ENCODE results near the gene CFAP46. TPM values are rescaled to one million over a fixed set of nuclear protein-coding genes. Genes with fewer than 3 reads are reported as not detected.

Gene CFAP46
- total and polyA plus RNA-seq, 2 experiments from 2014 or later: 0.20 to 0.22 TPM

- Histone ChIP-seq H3K4me1 (ENCODE audit: insufficient read depth) (no peaks in the 10 kb centered on the region), H3K9me2 (ENCODE audit: insufficient read depth) (no peaks in the 10 kb centered on the region), H3K79me2 (ENCODE audit: insufficient read depth) (no peaks in the 10 kb centered on the region), H3K9ac (no peak overlapping the region), H4K20me1 (ENCODE audit: insufficient read depth) (no peaks in the 10 kb centered on the region), H3K27ac (no peak overlapping the region), H3K4me2 (ENCODE audit: unreplicated experiment) (no peak overlapping the region), H3F3A (ENCODE audit: insufficient read depth) (no peaks in the 10 kb centered on the region), H3K36me3 (ENCODE audit: low read depth) (no peaks in the 10 kb centered on the region), H3K4me3 (no peak overlapping the region), H2AFZ (no peak overlapping the region), H3K27me3 (replicated peaks; ENCODE audit: insufficient read depth) (peaks cover 27% of the 10 kb centered on the region), H3K9me3 (ENCODE audit: low read depth) (no peaks in the 10 kb centered on the region)
- in situ Hi-C loops (cut with MboI): no loop called here
- no peak for DNase-seq
- TF ChIP-seq EZH2phosphoT487 (IDR thresholded peaks at IDR 0.05; ENCODE audit: insufficient read depth, low read depth) (no peak), EZH2 (IDR thresholded peaks at IDR 0.05; ENCODE audit: insufficient read depth, poor library complexity, severe bottlenecking) (no peak)
- WGBS, 2 experiments (ENCODE audit: low coverage in 1 of 2, low lambda C conversion rate in 2 of 2, missing lambda C conversion rate in 2 of 2): 56 to 63% methylated on average over 15 to 16 of the region's 16 CpGs
Observed at GRCh38 chr10:132860532-132860931, 81.8 kb downstream of the CFAP46 start.

- H3K27me3 ChIP-seq (replicated peaks; ENCODE audit: insufficient read depth): peaks cover 40% of the 10 kb centered on the region
- no peak overlapping the region for H3K4me2 ChIP-seq (ENCODE audit: unreplicated experiment)
- no peaks in the 10 kb centered on the region for H3K9me3 ChIP-seq (ENCODE audit: low read depth)
- no peak overlapping the region for H3K9ac ChIP-seq
- H3K4me1 ChIP-seq (ENCODE audit: insufficient read depth): no peaks in the 10 kb centered on the region
- no peaks in the 10 kb centered on the region for H3K9me2 ChIP-seq (ENCODE audit: insufficient read depth)
- no peak overlapping the region for H2AFZ ChIP-seq
- in situ Hi-C loops (cut with MboI): no loop called here
- H3K27ac ChIP-seq: no peak overlapping the region
- 52 to 57% methylated on average over 30 to 32 of the region's 32 CpGs for WGBS, 2 experiments (ENCODE audit: low coverage in 1 of 2, low lambda C conversion rate in 2 of 2, missing lambda C conversion rate in 2 of 2)
- TF ChIP-seq EZH2phosphoT487 (IDR thresholded peaks at IDR 0.05; ENCODE audit: insufficient read depth, low read depth) (no peak), EZH2 (IDR thresholded peaks at IDR 0.05; ENCODE audit: insufficient read depth, poor library complexity, severe bottlenecking) (no peak)
- H3K36me3 ChIP-seq (ENCODE audit: low read depth): no peaks in the 10 kb centered on the region
- DNase-seq: no peak
- no peaks in the 10 kb centered on the region for H3F3A ChIP-seq (ENCODE audit: insufficient read depth)
- no peaks in the 10 kb centered on the region for H4K20me1 ChIP-seq (ENCODE audit: insufficient read depth)
- no peak overlapping the region for H3K4me3 ChIP-seq
- H3K79me2 ChIP-seq (ENCODE audit: insufficient read depth): no peaks in the 10 kb centered on the region
Observed at GRCh38 chr10:132859084-132859855, 83.1 kb downstream of the CFAP46 start.

GRCh38 chr10:132858121-132859081, 84.0 kb downstream of the CFAP46 start:
- TF ChIP-seq EZH2phosphoT487 (IDR thresholded peaks at IDR 0.05; ENCODE audit: insufficient read depth, low read depth): no peak
- no peak for TF ChIP-seq EZH2 (IDR thresholded peaks at IDR 0.05; ENCODE audit: insufficient read depth, poor library complexity, severe bottlenecking)
- no peak overlapping the region for H3K4me2 ChIP-seq (ENCODE audit: unreplicated experiment)
- H3K27ac ChIP-seq: no peak overlapping the region
- H3K4me3 ChIP-seq: no peak overlapping the region
- H3F3A ChIP-seq (ENCODE audit: insufficient read depth): no peaks in the 10 kb centered on the region
- no peaks in the 10 kb centered on the region for H3K4me1 ChIP-seq (ENCODE audit: insufficient read depth)
- H3K27me3 ChIP-seq (replicated peaks; ENCODE audit: insufficient read depth): peaks cover 49% of the 10 kb centered on the region
- H2AFZ ChIP-seq: no peak overlapping the region
- in situ Hi-C loops (cut with MboI): no loop called here
- no peaks in the 10 kb centered on the region for H3K79me2 ChIP-seq (ENCODE audit: insufficient read depth)
- H3K9me2 ChIP-seq (ENCODE audit: insufficient read depth): no peaks in the 10 kb centered on the region
- no peak for DNase-seq
- H4K20me1 ChIP-seq (ENCODE audit: insufficient read depth): no peaks in the 10 kb centered on the region
- no peaks in the 10 kb centered on the region for H3K9me3 ChIP-seq (ENCODE audit: low read depth)
- H3K9ac ChIP-seq: no peak overlapping the region
- WGBS, 2 experiments (ENCODE audit: low coverage in 1 of 2, low lambda C conversion rate in 2 of 2, missing lambda C conversion rate in 2 of 2): 73 to 78% methylated on average over 29 to 45 of the region's 45 CpGs
- H3K36me3 ChIP-seq (ENCODE audit: low read depth): no peaks in the 10 kb centered on the region

DNA sequence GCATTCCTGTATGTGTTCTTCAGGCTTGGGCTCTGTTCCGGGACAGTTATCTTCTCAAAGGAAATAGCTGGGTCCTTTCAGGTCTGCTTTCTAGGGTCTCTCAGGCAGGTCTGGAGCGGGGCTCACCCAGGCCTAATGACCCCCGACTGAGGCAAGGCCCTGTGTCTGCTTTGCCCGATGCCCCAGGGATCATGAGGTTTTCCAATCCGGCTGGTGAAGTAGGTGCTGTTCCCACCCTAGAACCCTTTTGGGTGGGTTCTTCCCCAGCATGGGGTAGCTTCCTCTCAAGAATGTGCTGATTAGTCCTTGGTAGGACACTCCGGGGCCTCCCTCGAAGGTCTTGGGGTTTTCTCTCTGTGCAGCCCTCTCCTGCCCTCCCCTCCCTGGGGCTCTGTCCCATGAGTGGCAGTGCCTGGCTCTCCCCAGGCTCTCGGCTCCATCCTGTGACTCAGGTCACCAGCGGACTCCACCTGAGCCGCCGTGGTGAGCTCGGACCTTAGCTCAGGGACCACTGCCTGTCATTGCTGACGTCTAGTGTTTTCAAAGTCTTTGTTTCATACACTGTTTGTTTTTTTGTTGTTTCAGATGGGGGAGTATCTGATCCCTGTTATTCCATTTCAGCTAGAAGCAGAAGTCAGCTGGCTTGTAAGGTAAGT, 85.4 kb downstream of the CFAP46 start:
- DNase-seq: no peak
- 74 to 81% methylated on average over 13 of the region's 13 CpGs for WGBS, 2 experiments (ENCODE audit: low coverage in 1 of 2, low lambda C conversion rate in 2 of 2, missing lambda C conversion rate in 2 of 2)
- H2AFZ ChIP-seq: no peak overlapping the region

More for the DNA sequence above, 85.4 kb downstream of the CFAP46 start:
- H3K9me3 ChIP-seq (ENCODE audit: low read depth): no peaks in the 10 kb centered on the region
- H3F3A ChIP-seq (ENCODE audit: insufficient read depth): no peaks in the 10 kb centered on the region
- no peak overlapping the region for H3K27ac ChIP-seq
- H3K27me3 ChIP-seq (replicated peaks; ENCODE audit: insufficient read depth): peaks cover 56% of the 10 kb centered on the region
- no peak overlapping the region for H3K4me3 ChIP-seq
- no peak overlapping the region for H3K9ac ChIP-seq
- no peaks in the 10 kb centered on the region for H3K9me2 ChIP-seq (ENCODE audit: insufficient read depth)
- in situ Hi-C loops (cut with MboI): no loop called here
- H4K20me1 ChIP-seq (ENCODE audit: insufficient read depth): no peaks in the 10 kb centered on the region
- H3K4me1 ChIP-seq (ENCODE audit: insufficient read depth): no peaks in the 10 kb centered on the region
- H3K79me2 ChIP-seq (ENCODE audit: insufficient read depth): no peaks in the 10 kb centered on the region
- TF ChIP-seq EZH2 (IDR thresholded peaks at IDR 0.05; ENCODE audit: insufficient read depth, poor library complexity, severe bottlenecking): no peak
- TF ChIP-seq EZH2phosphoT487 (IDR thresholded peaks at IDR 0.05; ENCODE audit: insufficient read depth, low read depth): no peak
- no peak overlapping the region for H3K4me2 ChIP-seq (ENCODE audit: unreplicated experiment)
- H3K36me3 ChIP-seq (ENCODE audit: low read depth): no peaks in the 10 kb centered on the region

Data from GM23248 (cell line).